ENCODE results near the gene VPS8.

The VPS8 gene

GRCh38 chr3:184821034-184821433 lies 9.1 kb downstream of the VPS8 start:
- no peak overlapping the region for H3K4me3 ChIP-seq (ENCODE audit: low read depth, low read length)
- no peak for DNase-seq (ENCODE audit: low read depth)
- no peak for TF ChIP-seq CTCF (conservative IDR thresholded peaks at IDR 0.05; ENCODE audit: low read depth, low read length)

DNA sequence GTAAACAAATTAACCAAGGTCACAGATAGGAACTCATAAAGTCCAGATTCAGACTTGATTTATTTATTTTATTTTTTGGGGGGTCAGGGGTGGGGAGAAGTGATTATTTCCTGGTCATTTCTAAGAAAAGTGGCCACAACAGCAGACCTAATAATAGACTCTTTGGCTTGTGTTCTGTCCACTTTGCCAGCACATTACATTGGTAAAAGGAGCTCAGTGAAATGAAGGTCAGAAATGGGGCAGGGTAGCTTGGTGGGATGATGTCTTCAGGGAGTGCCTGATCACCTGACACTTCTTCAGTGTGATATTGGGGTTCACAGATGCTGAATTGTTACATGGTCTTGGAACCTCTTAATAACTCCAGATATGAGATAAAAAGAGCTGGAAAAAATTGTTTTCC lies 10.1 kb downstream of the VPS8 start:
- no peak for TF ChIP-seq CTCF (conservative IDR thresholded peaks at IDR 0.05; ENCODE audit: low read depth, low read length)
- no peak overlapping the region for H3K4me3 ChIP-seq (ENCODE audit: low read depth, low read length)
- DNase-seq (ENCODE audit: low read depth), result no peak

DNA sequence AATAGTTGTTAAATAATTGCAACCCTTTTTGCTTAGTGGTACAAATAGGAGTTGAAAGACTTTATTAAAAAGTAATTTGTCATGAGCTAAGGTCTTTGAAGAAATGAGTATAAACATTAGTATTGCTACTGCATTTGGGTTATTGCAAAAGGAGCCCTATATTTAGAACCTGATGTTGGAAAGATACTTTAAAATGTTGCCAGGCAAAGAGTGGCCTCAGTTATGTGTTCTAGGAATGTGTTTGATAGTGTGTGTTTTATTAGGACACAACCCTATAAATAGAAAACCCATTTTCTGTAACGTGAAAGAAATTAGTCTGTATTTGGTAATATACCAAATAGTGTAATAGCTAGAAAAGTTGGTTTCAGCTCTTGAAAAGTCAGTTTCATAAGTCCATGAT lies 10.7 kb downstream of the VPS8 start:
- TF ChIP-seq CTCF (conservative IDR thresholded peaks at IDR 0.05; ENCODE audit: low read depth, low read length), result no peak
- peak; percentile 34 for DNase-seq (ENCODE audit: low read depth)
- H3K4me3 ChIP-seq (ENCODE audit: low read depth, low read length), result no peak overlapping the region

GRCh38 chr3:184823990-184824389 lies 12.0 kb downstream of the VPS8 start:
- H3K4me3 ChIP-seq (ENCODE audit: low read depth, low read length), result no peak overlapping the region
- no peak for TF ChIP-seq CTCF (conservative IDR thresholded peaks at IDR 0.05; ENCODE audit: low read depth, low read length)
- no peak for DNase-seq (ENCODE audit: low read depth)

- TF ChIP-seq CTCF (conservative IDR thresholded peaks at IDR 0.05; ENCODE audit: low read depth, low read length), result no peak
- DNase-seq (ENCODE audit: low read depth), result no peak
- no peak overlapping the region for H3K4me3 ChIP-seq (ENCODE audit: low read depth, low read length)
Observed at GRCh38 chr3:184825121-184825820, 13.3 kb downstream of the VPS8 start.

GRCh38 chr3:184827572-184827971 lies 15.6 kb downstream of the VPS8 start:
- no peak for DNase-seq (ENCODE audit: low read depth)
- no peak overlapping the region for H3K4me3 ChIP-seq (ENCODE audit: low read depth, low read length)
- TF ChIP-seq CTCF (conservative IDR thresholded peaks at IDR 0.05; ENCODE audit: low read depth, low read length), result no peak

- no peak for DNase-seq (ENCODE audit: low read depth)
- H3K4me3 ChIP-seq (ENCODE audit: low read depth, low read length), result no peak overlapping the region
- no peak for TF ChIP-seq CTCF (conservative IDR thresholded peaks at IDR 0.05; ENCODE audit: low read depth, low read length)
Observed at GRCh38 chr3:184832044-184832443, 20.1 kb downstream of the VPS8 start.

Measured in choroid plexus epithelial cell (primary cell).